Measurements from ENCODE around the gene SLC25A51.
A peak's percentile ranks its signal among the peaks of the same experiment; 100 is the strongest.
"Not testable (repeated sequence)": the region's sequence is repeated elsewhere in the genome, so short reads cannot be mapped to it uniquely, and the experiment has no call there.

Gene SLC25A51

GRCh38 chr9:37902796-37903646, 906 bp downstream of the SLC25A51 start:
- DNase-seq (ENCODE audit: low read depth), result peak; percentile 5

DNA sequence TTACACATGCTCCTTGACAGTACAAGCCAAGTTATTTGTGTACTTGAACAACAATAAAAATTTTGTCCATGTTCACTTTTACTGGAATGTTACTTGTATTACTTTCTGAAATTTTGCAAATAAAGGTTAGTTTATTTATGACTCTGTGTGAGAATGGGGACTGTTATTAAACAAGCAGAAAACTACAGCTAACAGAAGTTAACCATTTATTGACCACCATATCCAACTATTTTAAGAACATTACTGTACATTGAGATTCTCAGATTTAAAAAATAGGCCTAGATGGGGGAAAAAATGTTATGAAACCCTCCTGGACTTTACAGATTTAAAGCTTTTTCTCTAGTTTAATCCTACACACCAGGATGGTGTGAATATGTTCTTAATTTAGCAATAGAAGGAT, 1.8 kb downstream of the SLC25A51 start:
- no peak for DNase-seq (ENCODE audit: low read depth)

DNA sequence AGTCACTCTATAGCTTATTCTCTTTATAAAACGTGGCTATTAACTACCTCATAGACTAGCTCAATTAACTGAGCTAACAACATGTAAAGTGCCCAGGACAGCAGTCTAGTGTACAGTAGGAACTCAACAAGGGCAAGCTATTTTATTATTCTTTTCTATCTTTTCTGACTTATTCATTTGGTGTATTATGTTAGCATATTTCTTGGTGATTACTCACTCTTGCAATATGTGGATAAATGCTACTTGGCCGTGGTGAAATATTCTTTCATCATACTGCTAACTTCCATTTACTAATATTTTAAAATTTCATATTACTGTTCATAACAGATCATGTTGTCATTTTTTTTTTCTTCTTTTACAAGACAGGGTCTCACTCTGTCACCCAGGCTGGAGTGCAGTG, 4.9 kb downstream of the SLC25A51 start:
- DNase-seq (ENCODE audit: low read depth), result no peak

DNA sequence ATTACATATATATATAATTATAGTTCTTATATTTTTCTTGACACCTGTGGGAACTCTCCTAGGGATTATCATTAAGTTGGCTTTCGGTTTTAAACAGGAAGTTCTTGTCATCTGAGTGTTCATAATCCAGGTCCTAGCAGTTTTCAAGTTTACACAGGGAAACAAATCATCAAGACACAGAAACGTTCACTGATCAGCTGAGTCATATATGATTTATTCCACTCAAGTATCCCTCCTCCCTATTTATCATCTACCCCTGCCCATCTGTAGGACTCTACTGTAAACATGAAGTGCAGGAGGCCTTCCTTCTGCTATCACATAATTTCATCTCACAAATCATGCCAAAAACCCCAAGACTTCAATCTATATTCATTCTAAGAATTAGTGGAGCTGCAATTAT, 6.3 kb downstream of the SLC25A51 start:
- no peak for DNase-seq (ENCODE audit: low read depth)

DNA sequence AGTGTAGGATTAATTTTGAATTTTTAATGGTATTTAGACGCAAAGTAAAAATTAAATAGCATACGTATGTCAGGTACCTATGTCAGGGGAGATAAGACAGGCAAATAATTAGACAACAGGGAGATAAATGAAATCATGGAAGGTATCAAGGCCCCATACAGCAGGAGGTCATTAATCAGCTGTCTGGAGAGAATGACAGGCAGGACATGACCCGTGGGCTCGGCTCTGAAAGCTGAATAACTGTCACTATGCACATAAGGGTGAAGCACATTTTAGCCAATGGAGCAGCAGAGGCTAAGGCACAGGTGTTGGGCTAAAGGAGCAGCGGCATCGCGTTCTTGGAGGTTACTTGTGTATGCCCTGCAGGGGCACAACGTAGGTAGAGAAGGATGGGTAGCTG, 11.9 kb downstream of the SLC25A51 start:
- no peak for DNase-seq (ENCODE audit: low read depth)

- not testable (repeated sequence) for DNase-seq (ENCODE audit: low read depth)
Observed at GRCh38 chr9:37891042-37891441, 12.9 kb downstream of the SLC25A51 start.

GRCh38 chr9:37889536-37889935, 14.4 kb downstream of the SLC25A51 start:
- DNase-seq (ENCODE audit: low read depth), result no peak

DNA sequence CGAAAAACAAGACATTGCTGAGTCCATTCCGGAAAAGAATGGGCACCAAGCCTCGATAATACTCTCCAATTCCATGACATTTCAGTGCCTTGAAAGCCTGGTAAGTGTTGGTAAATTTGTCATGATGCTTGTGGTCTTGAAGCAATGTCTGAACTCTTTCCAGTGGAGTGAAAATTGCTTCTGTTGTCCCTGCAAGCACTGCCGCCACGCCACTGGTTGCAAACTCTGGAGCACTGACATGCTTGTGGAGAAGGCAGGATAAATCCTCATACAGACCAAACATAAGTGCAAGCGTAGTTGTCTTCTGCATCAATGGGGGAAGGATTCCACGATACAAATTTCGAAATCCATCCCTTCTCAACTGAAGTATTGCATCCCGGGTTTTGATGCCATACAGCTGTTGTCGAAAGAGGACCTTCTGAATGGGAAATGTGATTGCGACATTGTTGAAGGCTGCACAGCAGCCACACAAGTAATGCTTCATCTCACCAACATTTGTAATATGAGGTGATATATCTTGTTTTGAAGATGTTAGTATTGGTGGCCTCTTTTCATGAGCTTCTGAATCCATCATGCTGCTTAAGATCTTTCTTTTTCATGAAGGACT, 15.8 kb downstream of the SLC25A51 start:
- DNase-seq (ENCODE audit: low read depth), result not testable (repeated sequence)

- DNase-seq (ENCODE audit: low read depth), result no peak
Observed at GRCh38 chr9:37880916-37881479, 22.9 kb downstream of the SLC25A51 start.

DNA sequence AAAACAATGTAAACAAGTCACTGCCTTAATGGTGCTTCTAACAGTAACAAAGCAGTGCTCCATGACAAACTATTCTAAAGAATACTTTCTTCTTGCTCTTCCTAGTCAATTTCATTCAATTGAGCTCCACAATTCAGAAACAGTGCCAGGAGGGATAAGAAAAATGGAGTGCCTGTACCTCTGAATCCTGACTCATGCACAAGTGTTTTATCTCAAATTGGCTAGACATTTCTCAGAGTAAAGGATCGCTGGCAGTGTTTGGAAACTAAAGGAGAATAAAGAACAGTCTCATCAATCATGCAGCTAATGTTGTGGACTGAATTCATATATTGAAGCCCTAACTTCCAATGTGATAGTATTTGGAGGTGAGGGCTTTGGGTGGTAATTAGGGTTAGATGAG, 27.6 kb downstream of the SLC25A51 start:
- no peak for DNase-seq (ENCODE audit: low read depth)

- DNase-seq (ENCODE audit: low read depth), result no peak
Observed at GRCh38 chr9:37873955-37874354, 30.0 kb downstream of the SLC25A51 start.

DNA sequence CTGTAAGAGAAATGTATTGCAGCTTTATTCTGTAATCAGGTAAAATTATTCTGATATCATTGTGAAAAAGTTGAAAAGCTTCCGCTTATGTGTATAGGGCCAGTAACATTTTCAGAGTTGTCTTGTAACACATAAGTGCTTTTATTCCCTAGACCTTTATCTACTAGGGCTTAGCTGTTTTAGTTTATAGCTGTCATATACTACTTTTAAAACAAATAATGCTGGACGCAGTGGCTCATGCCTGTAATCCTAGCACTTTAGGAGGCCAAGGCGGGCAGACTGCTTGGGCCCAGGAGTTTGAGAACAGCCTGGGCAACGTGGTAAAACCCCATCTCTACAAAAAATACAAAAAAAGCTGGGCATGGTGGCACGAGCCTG, 33.1 kb downstream of the SLC25A51 start:
- no peak for DNase-seq (ENCODE audit: low read depth)

DNA sequence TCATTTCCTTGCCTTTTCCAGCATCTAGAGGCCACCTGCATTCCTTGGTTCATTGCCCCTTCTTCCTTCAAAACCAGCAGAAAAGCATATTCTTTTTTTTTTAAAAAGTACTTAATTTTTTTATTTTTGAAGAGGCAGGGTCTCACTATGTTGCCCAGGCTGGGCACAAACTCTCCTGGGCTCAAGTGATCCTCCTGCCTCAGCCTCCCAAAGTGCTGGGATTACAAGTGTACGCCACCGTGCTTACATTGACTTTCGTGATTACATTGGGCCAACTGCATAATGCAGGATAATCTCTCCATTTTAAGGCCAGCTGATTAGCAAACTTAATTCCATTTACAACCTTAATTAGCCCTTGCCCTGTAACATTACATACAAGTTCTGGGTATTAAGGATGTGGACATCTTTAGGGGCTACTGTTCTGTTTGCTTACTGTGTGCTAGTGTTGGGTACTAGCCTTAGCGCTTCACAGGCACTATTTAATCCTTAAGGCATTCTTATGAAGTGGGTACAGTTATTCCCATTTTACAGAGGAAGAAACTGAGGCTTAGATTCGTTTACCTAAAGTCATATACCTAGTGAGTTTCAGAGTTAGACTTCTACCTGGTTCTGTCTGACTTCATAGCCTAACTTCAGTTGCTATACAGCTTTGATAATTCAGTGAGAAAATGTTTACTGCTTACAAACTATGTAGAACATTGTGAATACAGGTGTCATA, 33.7 kb downstream of the SLC25A51 start:
- DNase-seq (ENCODE audit: low read depth), result no peak

- DNase-seq (ENCODE audit: low read depth), result no peak
Observed at GRCh38 chr9:37862530-37862929, 41.4 kb downstream of the SLC25A51 start.

GRCh38 chr9:37859043-37859442, 44.9 kb downstream of the SLC25A51 start:
- DNase-seq (ENCODE audit: low read depth), result no peak

- no peak for DNase-seq (ENCODE audit: low read depth)
Observed at GRCh38 chr9:37856551-37856950, 47.4 kb downstream of the SLC25A51 start.

DNA sequence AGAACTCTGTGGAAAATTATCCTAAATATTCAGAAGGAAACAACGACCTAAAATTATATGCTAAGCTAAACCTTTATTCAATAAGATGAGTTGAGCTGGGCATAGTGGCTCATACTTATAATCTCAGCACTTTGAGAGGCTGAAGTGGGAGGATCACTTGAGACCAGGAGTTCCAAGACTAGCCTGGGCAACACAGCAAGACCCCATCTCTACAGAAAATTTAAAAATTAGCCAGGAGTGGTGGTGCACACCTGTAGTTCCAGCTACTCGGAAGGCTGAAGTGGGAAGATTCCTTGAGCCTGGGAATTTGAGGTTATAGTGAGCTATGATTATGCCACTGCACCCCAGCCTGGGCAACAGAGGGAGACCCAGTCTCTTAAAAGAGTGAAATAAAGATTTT, 51.7 kb downstream of the SLC25A51 start:
- DNase-seq (ENCODE audit: low read depth), result no peak

DNA sequence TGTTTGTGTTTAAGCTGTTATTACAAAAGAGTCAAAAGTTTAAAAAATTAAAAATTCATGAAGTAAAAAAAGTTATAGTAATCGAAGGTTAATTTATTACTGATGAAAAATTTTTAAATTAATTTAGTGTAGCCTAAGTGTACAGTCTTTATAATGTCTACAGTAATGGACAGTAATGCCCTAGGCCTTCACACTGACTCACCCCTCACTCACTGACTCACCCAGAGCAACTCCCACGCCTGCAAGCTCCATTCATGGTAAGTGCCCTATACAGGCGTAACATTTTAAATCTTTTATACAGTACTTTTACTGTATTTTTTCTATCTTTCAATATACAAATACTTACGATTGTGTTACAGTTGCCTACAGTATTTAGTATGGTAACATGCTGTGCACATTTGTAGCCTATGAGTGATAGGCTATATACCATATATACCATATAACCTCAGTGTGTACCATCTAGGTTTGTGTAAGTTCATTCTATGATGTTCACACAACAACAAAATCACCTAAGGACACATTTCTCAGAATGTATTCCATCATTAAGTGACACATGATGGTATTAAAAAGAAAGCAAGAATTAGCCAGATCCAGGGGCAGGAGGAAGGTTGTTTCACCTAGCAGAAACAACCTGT, 63.2 kb downstream of the SLC25A51 start:
- DNase-seq (ENCODE audit: low read depth), result peak; percentile 12

DNA sequence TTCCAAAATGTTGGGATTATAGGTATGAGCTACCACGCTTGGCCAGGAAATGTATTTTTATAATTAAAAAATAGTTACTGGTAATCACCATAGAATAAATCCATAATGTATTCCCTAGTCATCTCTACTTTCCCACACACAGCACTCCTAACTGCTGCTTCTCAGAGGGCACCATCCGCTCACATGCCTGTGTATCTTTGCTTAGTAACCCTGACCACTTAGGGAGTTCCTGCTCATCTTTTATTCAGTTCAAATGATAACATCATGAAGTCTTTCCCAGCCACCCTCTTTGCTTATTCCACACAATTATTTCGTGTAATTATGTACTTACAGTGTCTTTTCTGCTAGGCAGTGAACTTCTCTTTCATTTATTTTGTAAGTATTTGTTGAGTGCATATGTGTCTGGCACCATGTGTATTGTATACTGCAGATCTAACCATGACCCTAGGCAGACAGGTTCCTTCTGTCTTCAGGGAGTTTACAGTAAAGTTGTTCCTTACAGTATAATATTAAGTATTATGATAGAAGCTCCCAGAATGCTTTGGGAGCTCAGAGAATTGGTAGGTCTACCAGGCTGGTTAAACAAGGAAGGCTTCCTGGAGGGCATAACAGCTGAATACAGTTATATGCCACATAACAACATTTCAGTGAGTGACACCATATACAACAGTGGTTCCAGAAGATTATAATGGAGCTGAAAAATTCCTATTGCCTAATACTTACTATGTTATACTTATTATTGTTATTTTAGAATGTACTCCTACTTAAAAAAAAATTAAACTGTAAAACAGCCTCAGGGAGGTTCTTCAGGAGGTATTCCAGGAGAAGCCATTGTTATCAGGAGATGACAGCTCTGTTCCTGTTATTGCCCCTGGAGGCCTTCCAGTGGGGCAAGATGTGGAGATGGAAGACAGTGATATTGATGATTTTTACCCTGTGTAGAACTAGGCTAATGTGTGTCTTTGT, 64.1 kb downstream of the SLC25A51 start:
- no peak for DNase-seq (ENCODE audit: low read depth)

All from stimulated activated CD4-positive, alpha-beta T cell treated with anti-CD3 and anti-CD28 coated beads, Interleukin-2, amount 100 ng/mL, for 4 hours (primary cell).